NOMO-1 treated with dmso at 0.1 percent for 144 hours (cell line): ENCODE data around the gene FOXRED1.
"Not testable (repeated sequence)": the region's sequence is repeated elsewhere in the genome, so short reads cannot be mapped to it uniquely, and the experiment has no call there.

Source experiments
- DNase-seq: peaks from one replicate; lab custom pipeline; 2025; ENCODE audit not compliant: unreplicated experiment; lab: John Stamatoyannopoulos, UW

FOXRED1 gene

GRCh38 chr11:126268708-126269579 lies at the start of gene FOXRED1, which contains the start of gene SRPRA:
Gene FOXRED1 (plus strand): TSS chr11:126269154. CDS start chr11:126269207, 53 bp downstream.
Gene SRPRA (minus strand): TSS chr11:126268895. CDS start chr11:126268804, 91 bp downstream.
- DNase-seq, result peak; percentile 98

- DNase-seq, result no peak
Observed at GRCh38 chr11:126219547-126219946, 49.4 kb upstream of the FOXRED1 start.

GRCh38 chr11:126224647-126225294 lies 44.2 kb upstream of the FOXRED1 start:
- no peak for DNase-seq

GRCh38 chr11:126225295-126225665 lies 43.7 kb upstream of the FOXRED1 start:
- DNase-seq, result no peak

- no peak for DNase-seq
Observed at GRCh38 chr11:126226334-126227084, 42.4 kb upstream of the FOXRED1 start.

- DNase-seq, result no peak
Observed at GRCh38 chr11:126229858-126230540, 39.0 kb upstream of the FOXRED1 start.

- DNase-seq, result no peak
Observed at GRCh38 chr11:126231725-126232459, 37.1 kb upstream of the FOXRED1 start.

- DNase-seq, result no peak
Observed at GRCh38 chr11:126232683-126233082, 36.3 kb upstream of the FOXRED1 start.

- DNase-seq, result no peak
Observed at GRCh38 chr11:126233391-126233790, 35.6 kb upstream of the FOXRED1 start.

- no peak for DNase-seq
Observed at GRCh38 chr11:126246636-126247035, 22.3 kb upstream of the FOXRED1 start.

GRCh38 chr11:126253265-126253664 lies 15.7 kb upstream of the FOXRED1 start:
- no peak for DNase-seq

- no peak for DNase-seq
Observed at GRCh38 chr11:126254819-126255218, 14.1 kb upstream of the FOXRED1 start.

- DNase-seq, result not testable (repeated sequence)
Observed at GRCh38 chr11:126255507-126255906, 13.4 kb upstream of the FOXRED1 start.

GRCh38 chr11:126256216-126256615 lies 12.7 kb upstream of the FOXRED1 start:
- DNase-seq, result no peak

- no peak for DNase-seq
Observed at GRCh38 chr11:126257144-126257543, 11.8 kb upstream of the FOXRED1 start.

GRCh38 chr11:126257764-126258163 lies 11.2 kb upstream of the FOXRED1 start:
- no peak for DNase-seq

GRCh38 chr11:126262216-126262615 lies 6.7 kb upstream of the FOXRED1 start:
- DNase-seq, result no peak

GRCh38 chr11:126263489-126263888 lies 5.5 kb upstream of the FOXRED1 start:
- no peak for DNase-seq

- DNase-seq, result no peak
Observed at GRCh38 chr11:126265811-126266210, 3.1 kb upstream of the FOXRED1 start.

- no peak for DNase-seq
Observed at GRCh38 chr11:126267650-126268049, 1.3 kb upstream of the FOXRED1 start.
